Measurements from ENCODE around the gene SMARCAL1.

- TF ChIP-seq CTCF (IDR thresholded peaks at IDR 0.05; ENCODE audit: insufficient read depth, low read depth, low read length) = no peak
- TF ChIP-seq EZH2 (IDR thresholded peaks at IDR 0.05; ENCODE audit: insufficient read depth, low read length) = no peak
Measured at GRCh38 chr2:216424274-216424673, 12.0 kb downstream of the SMARCAL1 start.

All from astrocyte (in vitro differentiated cells and primary cell).